HG02852 (cell line): ENCODE data around the gene HIVEP3.

ENCODE experiments used
- ATAC-seq: cut with Tn5 transposase; IDR thresholded peaks from one replicate; pipeline ENCODE4 v1.9.1; 2021; ENCODE audit warnings: mild to moderate bottlenecking, moderate library complexity; ENCODE audit not compliant: unreplicated experiment

The HIVEP3 gene

GRCh38 chr1:41735631-41736260 lies 183.0 kb downstream of the HIVEP3 start:
- no peak for ATAC-seq

- ATAC-seq, result no peak
Observed at GRCh38 chr1:41735139-41735538, 183.6 kb downstream of the HIVEP3 start.

GRCh38 chr1:41734201-41734970 lies 184.3 kb downstream of the HIVEP3 start:
- ATAC-seq, result no peak

GRCh38 chr1:41733725-41734124 lies 185.0 kb downstream of the HIVEP3 start:
- no peak for ATAC-seq

- no peak for ATAC-seq
Observed at GRCh38 chr1:41733021-41733420, 185.7 kb downstream of the HIVEP3 start.

- ATAC-seq, result no peak
Observed at GRCh38 chr1:41731516-41732030, 187.1 kb downstream of the HIVEP3 start.

GRCh38 chr1:41730806-41731205 lies 187.9 kb downstream of the HIVEP3 start:
- ATAC-seq, result no peak

GRCh38 chr1:41728403-41729202 lies 190.1 kb downstream of the HIVEP3 start:
- peak; percentile 79 for ATAC-seq

GRCh38 chr1:41727749-41728115 lies 191.0 kb downstream of the HIVEP3 start:
- no peak for ATAC-seq

- peak; percentile 24 for ATAC-seq
Observed at GRCh38 chr1:41726899-41727748, 191.6 kb downstream of the HIVEP3 start.

GRCh38 chr1:41726292-41726691 lies 192.4 kb downstream of the HIVEP3 start:
- no peak for ATAC-seq

GRCh38 chr1:41724926-41725325 lies 193.8 kb downstream of the HIVEP3 start:
- ATAC-seq, result no peak

- ATAC-seq, result no peak
Observed at GRCh38 chr1:41724248-41724647, 194.5 kb downstream of the HIVEP3 start.

- no peak for ATAC-seq
Observed at GRCh38 chr1:41723786-41724185, 194.9 kb downstream of the HIVEP3 start.

- ATAC-seq, result no peak
Observed at GRCh38 chr1:41722184-41722583, 196.5 kb downstream of the HIVEP3 start.

- no peak for ATAC-seq
Observed at GRCh38 chr1:41720861-41721410, 197.8 kb downstream of the HIVEP3 start.

- no peak for ATAC-seq
Observed at GRCh38 chr1:41719590-41719989, 199.1 kb downstream of the HIVEP3 start.

- ATAC-seq, result no peak
Observed at GRCh38 chr1:41719128-41719527, 199.6 kb downstream of the HIVEP3 start.

GRCh38 chr1:41718497-41718896 lies 200.2 kb downstream of the HIVEP3 start:
- ATAC-seq, result no peak
